GM12865 (cell line): ENCODE results near the gene MXD1.

Experiments
- DNase-seq: peaks from one replicate; pipeline ENCODE4 v3.0.0; 2010; ENCODE audit warnings: low read depth
- H3K4me3 ChIP-seq: 2 replicates; pipeline ENCODE4 v1.5.1; 2011; ENCODE audit warnings: mild to moderate bottlenecking, low read depth, low read length, control low read depth
- CTCF ChIP-seq: IDR thresholded peaks from 2 replicates; pipeline ENCODE4 v1.5.1; 2011; ENCODE audit warnings: low read length, control low read depth, low read depth, inconsistent platforms; ENCODE audit not compliant: insufficient read depth; ENCODE audit errors: missing control alignments

Gene MXD1

GRCh38 chr2:69934614-69934908 is 19.7 kb downstream of the MXD1 start:
- no peak for TF ChIP-seq CTCF
- no peak overlapping the region for H3K4me3 ChIP-seq
- no peak for DNase-seq

DNA sequence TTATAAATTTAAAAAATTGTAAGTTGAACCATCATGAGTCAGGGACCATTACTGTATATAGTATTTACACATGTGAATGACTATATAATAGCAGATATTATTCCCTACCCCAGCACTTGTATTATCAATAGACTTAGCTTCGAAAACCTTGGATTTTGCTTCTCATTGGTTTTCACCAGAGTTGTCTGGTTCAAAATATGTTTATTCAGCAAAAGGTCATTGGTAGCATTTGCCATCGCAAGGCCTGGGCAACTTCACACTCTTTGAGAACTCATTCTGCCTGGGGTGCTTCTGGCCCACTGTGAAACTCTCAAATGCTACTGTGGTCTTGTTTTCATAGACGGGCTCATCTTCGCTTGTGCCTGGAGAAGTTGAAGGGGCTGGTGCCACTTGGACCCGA is 20.1 kb downstream of the MXD1 start:
- DNase-seq = no peak
- no peak overlapping the region for H3K4me3 ChIP-seq
- no peak for TF ChIP-seq CTCF

DNA sequence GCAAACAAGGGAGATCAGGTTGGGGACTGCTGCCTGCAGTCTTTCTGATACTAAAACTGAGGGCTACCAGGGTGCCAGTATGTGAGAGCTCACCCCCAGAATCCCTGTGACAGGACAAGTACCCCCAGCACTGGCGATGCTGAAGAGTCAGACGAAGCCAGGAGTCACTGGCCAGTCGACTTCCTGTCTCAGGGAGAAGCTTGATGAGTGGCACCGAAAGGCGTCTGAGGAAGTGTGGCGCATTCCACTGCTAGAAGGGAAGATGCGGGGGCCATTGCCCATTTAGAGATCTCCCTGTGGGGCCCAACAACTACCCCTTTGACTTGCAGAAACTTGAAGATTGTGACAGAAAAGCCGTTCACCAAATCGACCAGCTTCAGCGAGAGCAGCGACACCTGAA is 22.0 kb downstream of the MXD1 start:
- no peak for TF ChIP-seq CTCF
- no peak for DNase-seq

GRCh38 chr2:69937968-69938367 is 23.1 kb downstream of the MXD1 start:
- TF ChIP-seq CTCF = no peak
- H3K4me3 ChIP-seq = no peak overlapping the region
- DNase-seq = no peak

More for the DNA sequence above, 22.0 kb downstream of the MXD1 start:
- no peak overlapping the region for H3K4me3 ChIP-seq

DNA sequence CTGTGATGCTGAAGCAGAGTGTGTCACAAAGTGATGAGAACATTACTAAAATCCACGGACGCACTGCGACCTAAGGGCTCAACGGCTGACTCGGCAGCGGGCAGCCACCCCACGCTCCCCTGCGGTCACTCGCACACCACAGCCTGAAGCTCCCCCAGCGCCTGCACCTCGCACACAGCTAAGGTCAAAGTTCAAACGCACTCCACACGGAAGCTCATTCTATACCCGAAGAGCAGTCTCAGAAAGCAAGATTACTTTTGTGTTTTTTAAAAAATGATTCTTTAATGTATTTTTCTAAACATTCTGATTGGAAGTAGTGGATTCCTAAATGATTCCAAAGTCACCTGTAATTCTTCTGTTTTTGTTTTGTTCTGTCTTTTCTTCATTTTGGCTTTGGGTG is 24.8 kb downstream of the MXD1 start:
- no peak for DNase-seq
- no peak overlapping the region for H3K4me3 ChIP-seq
- no peak for TF ChIP-seq CTCF

- H3K4me3 ChIP-seq = no peak overlapping the region
- DNase-seq = no peak
- no peak for TF ChIP-seq CTCF
Measured at GRCh38 chr2:69940691-69941090, 25.8 kb downstream of the MXD1 start.

GRCh38 chr2:69943000-69943842 is 28.3 kb downstream of the MXD1 start:
- no peak overlapping the region for H3K4me3 ChIP-seq
- no peak for DNase-seq
- no peak for TF ChIP-seq CTCF
